ENCODE results near the gene EPS8. TPM values are rescaled to one million over a fixed set of nuclear protein-coding genes. Genes with fewer than 3 reads are reported as not detected.

Gene EPS8
- total RNA-seq, 1 experiment from 2014 or later, result 7.5 TPM

- Mint-ChIP-seq H3K9me3 (no peaks in the 10 kb centered on the region), H3K36me3 (no peaks in the 10 kb centered on the region), H3K4me1 (peaks cover 12% of the 10 kb centered on the region), H3K27ac (no peak overlapping the region), H3K4me3 (no peak overlapping the region), H3K27me3 (ENCODE audit: low read depth) (no peaks in the 10 kb centered on the region)
- DNase-seq (ENCODE audit: low spot score), result no peak
- ChIA-PET POLR2A (no interaction called here), CTCF (interaction anchor here (0.6 to 1.6 kb wide), 2 partner anchors 52 to 113 kb away, joined by 3 to 4 read pairs; no protein-coding TSS in a partner anchor)
- TF ChIP-seq KAT7 (CRISPR knock-in tag; IDR thresholded peaks at IDR 0.05; ENCODE audit: borderline replicate concordance) (no peak), IRF1 (CRISPR knock-in tag; IDR thresholded peaks at IDR 0.05) (no peak), GABPB1 (CRISPR knock-in tag; IDR thresholded peaks at IDR 0.05) (no peak), ZNF263 (CRISPR knock-in tag; IDR thresholded peaks at IDR 0.05; ENCODE audit: low read depth) (no peak), ETV6 (CRISPR knock-in tag; IDR thresholded peaks at IDR 0.05) (no peak), SMAD3 (CRISPR knock-in tag; IDR thresholded peaks at IDR 0.05; ENCODE audit: borderline replicate concordance) (no peak), ATF6 (CRISPR knock-in tag; IDR thresholded peaks at IDR 0.05) (no peak), ZMAT4 (CRISPR knock-in tag; IDR thresholded peaks at IDR 0.05) (no peak), RORB (CRISPR knock-in tag; IDR thresholded peaks at IDR 0.05) (no peak), SMAD4 (CRISPR knock-in tag; IDR thresholded peaks at IDR 0.05) (no peak), ATF3 (CRISPR knock-in tag; conservative IDR thresholded peaks at IDR 0.05) (no peak), GRHL2 (CRISPR knock-in tag; IDR thresholded peaks at IDR 0.05; ENCODE audit: insufficient replicate concordance, severe bottlenecking) (no peak), ATF2 (CRISPR knock-in tag; IDR thresholded peaks at IDR 0.05; ENCODE audit: borderline replicate concordance, low read depth) (no peak)
- ATAC-seq, result no peak
These were observed 152.9 kb downstream of the EPS8 start for GRCh38 chr12:15636060-15636890.

GRCh38 chr12:15634010-15634683 is 155.0 kb downstream of the EPS8 start:
- ATAC-seq (no peak), DNase-seq (ENCODE audit: low spot score) (no peak)
- H3K4me3 Mint-ChIP-seq, result no peak overlapping the region
- H3K27me3 Mint-ChIP-seq (ENCODE audit: low read depth), result no peaks in the 10 kb centered on the region
- peaks cover 22% of the 10 kb centered on the region for H3K4me1 Mint-ChIP-seq
- ChIA-PET POLR2A (no interaction called here), CTCF (no interaction called here)
- H3K9me3 Mint-ChIP-seq, result no peaks in the 10 kb centered on the region
- no peak overlapping the region for H3K27ac Mint-ChIP-seq
- H3K36me3 Mint-ChIP-seq, result no peaks in the 10 kb centered on the region
- TF ChIP-seq PREB (CRISPR knock-in tag; IDR thresholded peaks at IDR 0.05; ENCODE audit: borderline replicate concordance) (no peak), NR2C2 (CRISPR knock-in tag; IDR thresholded peaks at IDR 0.05) (no peak), ARID4B (CRISPR knock-in tag; IDR thresholded peaks at IDR 0.05; ENCODE audit: borderline replicate concordance) (no peak), ELF4 (CRISPR knock-in tag; IDR thresholded peaks at IDR 0.05; ENCODE audit: low read depth) (no peak), ZNF121 (CRISPR knock-in tag; IDR thresholded peaks at IDR 0.05) (no peak), NR3C1 (CRISPR knock-in tag; conservative IDR thresholded peaks at IDR 0.05; ENCODE audit: low read depth) (no peak), MLX (CRISPR knock-in tag; IDR thresholded peaks at IDR 0.05) (no peak)
